B cell (primary cell): ENCODE data around the gene ALG9.

Source experiments
- CTCF ChIP-seq: fragments of 200-600 bp; IDR thresholded peaks from one replicate; pipeline ENCODE4 v1.8.0; 2022; ENCODE audit warnings: antibody characterized with exemption, mild to moderate bottlenecking
- EZH2 ChIP-seq: IDR thresholded peaks from 2 replicates; pipeline ENCODE4 v1.6.1; 2012; ENCODE audit warnings: borderline replicate concordance, low read depth, mild to moderate bottlenecking, moderate library complexity, low read length; ENCODE audit not compliant: insufficient read depth, poor library complexity, severe bottlenecking

- TF ChIP-seq CTCF (no peak), EZH2 (no peak)
Measured at GRCh38 chr11:111736621-111737443, 134.5 kb downstream of the ALG9 start.
